GM21737 (cell line): Measurements from ENCODE around the gene KSR1.

ENCODE experiments used
- ATAC-seq: cut with Tn5 transposase; IDR thresholded peaks from one replicate; pipeline ENCODE4 v1.9.1; 2021; ENCODE audit warnings: mild to moderate bottlenecking, moderate library complexity; ENCODE audit not compliant: unreplicated experiment

The KSR1 gene

DNA sequence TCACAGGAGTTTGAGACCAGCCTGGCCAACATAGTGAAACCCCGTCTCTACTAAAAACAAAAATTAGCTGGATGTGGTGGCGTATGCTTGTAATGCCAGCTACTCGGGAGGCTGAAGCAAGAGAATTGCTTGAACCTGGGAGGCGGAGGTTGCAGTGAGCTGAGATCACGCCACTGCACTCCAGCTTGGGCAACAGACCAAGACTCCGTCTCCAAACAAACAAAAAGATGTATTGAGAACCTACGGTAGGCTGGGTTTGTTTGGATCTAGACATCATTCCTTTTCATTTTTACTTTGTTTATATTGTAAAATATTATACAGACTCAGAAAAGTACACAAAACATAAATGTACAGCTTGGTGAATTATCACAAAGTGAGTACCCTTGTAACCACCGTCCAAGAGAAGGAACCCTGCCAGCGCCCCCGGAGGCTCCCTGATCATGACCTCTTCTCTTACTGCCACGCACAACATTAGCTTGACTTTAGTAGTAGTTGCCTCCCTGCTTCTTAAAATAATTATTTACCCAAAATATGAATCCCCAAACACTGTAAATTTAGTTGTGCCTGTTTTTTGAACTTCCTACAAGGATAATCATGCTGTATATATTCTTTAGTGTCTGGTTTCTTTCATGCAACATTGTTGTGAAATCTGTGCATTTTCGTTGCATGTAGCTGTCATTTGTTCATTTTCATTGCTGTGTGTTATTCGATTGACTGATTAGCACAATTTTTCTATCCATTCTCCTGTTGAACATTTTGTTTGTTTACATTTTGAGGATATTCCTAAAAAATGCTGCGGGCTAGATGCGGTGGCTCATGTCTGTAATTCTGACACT, 56.5 kb downstream of the KSR1 start:
- ATAC-seq, result no peak

DNA sequence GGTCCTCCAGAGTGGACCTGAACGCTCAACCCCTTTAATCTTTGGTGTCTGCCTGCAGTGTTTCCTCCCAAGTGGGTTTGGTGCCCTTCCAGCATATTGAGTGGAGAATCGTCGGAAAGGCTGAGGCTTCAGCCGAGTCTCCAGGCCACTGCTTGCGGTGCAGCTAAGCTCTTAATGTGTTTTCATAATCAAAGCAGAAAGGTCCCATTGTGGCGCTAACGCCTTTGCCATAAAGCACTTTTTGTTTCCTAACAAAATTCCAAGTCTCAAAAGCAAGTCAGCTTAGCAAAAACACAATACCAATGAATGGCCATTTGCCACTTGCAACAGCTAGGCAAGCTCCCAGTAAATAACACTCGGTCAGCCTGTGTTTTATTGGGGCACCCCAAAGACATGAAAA, 57.6 kb downstream of the KSR1 start:
- no peak for ATAC-seq

DNA sequence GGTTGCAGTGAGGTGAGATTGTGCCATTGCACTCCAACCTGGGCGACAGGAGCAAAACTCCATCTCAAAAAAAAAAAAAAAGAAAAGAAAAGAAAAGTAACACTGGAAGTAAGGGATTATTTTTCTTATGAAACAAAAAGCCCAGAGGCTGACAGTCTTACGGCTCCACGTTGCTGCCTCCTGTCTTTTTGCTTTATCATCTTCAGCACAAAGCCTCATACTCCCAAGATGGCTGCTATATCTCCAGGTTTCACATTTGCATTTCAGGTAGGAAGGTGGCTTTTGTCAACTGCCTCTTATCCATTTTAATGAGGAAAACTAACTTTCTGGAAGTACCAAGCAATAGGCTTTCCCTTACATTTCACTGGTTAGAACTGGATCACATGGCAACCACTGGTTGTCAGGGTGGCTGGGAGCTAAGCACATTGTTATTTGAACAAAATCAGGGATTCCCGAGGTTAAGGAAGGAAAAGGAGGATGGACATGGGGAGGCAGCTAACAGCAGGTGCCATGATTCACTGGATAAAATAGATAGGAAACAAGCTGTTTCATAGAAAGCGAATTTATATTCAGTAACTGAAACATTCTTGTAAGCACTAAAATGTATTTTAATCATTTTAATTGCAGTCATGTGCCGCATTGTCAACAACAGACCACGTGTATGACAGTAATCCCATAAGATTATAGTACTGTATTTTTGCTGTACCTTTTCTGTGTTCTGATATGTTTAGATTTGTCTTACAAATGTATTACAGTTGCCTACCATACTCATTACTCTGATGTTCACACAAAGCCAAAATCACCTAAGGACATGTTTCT, 58.6 kb downstream of the KSR1 start:
- no peak for ATAC-seq

DNA sequence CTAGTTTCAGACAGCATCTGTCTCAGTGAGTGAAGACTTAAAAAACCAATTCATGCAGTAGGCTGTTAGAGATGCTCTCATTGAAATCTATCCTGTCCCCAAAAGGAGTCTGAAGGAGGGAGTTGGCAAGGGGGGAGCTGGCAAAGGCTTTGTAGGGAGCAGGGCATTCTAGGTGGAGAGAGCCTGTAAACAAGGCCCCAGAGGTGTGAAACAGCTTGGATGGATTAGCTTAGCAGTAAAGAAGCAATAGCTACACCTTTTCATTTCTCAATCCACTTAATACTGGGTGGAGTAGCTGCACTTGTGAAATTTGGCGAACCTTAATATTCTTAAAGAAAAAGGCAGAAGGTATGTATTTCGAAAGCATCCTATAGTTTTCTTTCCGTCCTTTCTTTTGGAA, 61.8 kb downstream of the KSR1 start:
- ATAC-seq, result no peak

DNA sequence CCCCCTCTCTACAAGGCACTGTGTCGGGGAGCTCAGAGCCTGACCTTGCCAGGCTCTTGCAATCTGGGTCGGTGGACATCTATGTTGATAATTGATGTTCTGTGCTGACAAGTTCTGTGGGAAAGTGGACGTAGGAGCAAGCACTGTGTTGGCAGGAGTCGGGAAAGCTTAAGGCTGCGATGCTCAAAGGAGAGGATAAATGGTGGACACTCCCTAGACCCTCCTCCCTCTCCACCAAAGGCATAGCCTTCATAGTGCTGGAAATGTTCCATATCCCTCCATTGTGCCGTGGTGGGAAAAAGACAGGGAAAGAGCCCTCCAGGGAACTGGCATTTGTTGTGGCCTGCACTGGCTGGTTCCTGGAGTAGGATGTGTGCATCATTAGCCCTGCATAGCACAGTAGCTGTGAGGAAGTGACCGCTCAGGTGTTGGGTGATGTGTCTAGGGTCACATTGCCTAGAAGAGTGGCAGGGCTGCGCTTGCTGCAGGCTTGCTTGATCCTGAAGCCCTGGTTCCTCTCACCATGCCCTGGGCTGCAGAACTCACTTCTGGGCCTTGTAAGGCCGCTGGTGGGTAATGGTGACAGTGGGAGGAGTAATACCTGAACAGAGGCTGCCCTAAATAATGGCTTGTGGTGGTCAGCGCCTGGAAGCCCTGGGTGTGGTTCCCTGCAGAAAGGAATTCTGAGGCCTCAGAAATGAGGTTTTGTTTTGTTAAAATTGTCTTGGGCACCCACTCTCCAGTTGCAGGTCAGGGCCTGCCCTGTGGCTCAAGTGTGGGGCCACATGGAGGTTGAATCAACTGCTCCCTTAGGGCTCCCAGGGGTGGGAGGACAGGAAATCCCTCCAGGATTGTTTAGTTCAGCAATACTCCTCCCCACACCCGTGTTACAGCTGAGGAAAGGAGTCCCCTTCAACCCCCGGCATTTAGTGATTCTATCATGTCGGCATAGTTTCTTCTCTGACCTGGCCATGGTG, 62.6 kb downstream of the KSR1 start:
- ATAC-seq, result no peak

DNA sequence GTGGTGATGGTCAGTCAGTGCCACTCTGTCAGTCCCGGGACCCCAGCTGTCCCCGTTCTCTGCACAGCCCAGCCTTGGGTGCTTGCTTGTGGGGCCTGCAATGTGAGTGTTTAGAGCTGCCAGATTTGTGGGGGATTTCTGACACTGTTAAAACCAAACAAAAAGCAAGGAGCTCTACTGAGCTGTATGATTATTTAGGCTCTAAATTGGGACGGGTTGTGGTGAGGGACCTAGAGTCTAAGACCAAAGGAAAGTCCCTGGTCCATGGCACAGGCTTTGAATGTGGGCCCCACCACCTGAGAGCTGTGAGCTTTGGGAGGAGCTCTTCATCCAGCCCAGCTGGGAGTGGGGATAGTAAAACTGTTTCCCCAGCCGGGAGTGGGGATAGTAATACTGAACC, 63.3 kb downstream of the KSR1 start:
- no peak for ATAC-seq

DNA sequence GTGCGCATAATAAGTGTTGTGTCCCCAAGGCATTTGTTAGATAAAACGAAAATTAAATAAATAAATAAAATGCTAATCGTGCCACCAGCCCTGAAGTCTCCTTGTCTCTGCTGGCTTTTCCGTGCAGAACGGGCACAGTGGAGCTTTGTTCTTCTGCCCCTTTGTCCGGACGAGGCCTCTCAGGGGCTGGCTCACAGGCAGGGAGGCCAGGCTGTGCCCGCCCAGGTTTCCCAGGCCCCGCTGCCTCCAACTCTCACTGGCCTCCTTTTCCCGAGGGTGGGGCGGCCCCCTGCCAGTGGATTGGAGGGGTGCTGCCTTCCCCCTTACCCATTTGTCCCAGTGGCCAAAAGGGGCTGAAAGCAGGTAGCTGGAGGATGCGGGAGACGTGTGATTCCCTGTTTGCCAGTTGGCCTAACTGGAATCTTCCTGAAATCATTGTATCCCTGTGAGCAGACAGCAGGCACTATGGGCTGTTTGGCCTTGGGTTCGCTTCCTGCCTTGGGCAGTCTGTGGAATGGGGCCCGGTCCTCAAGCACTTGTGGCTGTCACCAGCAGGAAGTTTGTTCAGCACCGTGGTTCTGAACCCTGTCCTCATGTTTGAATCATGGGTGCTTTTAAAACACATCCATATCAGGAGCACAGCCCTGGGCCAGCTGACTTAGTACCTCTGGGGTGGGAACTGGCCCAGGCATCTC, 64.4 kb downstream of the KSR1 start:
- ATAC-seq, result no peak

DNA sequence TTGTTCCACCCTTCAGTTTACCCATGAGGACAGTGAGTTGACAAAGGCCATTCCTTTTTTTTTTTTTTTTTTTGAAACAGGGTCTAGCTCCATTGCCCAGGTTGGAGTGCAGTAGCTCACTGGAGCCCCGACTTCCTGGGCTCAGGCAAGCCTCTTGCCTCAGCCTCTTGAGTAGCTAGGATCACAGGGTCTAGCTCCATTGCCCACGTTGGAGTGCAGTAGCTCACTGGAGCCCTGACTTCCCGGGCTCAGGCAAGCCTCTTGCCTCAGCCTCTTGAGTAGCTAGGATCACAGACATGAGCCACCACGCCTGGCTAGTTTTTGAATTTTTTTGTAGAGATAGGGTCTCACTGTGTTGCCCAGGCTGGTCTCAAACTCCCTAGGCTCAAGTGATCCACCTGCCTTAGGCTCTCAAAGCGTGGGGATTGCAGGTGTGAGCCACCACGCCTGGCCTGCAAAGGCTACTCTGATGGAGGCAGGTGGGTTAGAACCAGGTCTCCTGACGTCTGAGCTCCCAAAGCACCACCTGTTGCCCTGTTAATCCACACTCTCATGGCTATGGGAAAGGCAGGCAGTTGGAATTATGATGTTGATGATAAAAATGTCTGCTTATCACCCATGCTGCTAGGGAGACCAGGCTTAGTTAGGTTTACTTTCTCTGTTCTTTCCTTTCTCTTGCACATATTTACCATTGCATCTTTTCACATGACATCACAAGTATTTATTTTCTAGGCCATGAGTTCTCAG, 65.2 kb downstream of the KSR1 start:
- no peak for ATAC-seq

DNA sequence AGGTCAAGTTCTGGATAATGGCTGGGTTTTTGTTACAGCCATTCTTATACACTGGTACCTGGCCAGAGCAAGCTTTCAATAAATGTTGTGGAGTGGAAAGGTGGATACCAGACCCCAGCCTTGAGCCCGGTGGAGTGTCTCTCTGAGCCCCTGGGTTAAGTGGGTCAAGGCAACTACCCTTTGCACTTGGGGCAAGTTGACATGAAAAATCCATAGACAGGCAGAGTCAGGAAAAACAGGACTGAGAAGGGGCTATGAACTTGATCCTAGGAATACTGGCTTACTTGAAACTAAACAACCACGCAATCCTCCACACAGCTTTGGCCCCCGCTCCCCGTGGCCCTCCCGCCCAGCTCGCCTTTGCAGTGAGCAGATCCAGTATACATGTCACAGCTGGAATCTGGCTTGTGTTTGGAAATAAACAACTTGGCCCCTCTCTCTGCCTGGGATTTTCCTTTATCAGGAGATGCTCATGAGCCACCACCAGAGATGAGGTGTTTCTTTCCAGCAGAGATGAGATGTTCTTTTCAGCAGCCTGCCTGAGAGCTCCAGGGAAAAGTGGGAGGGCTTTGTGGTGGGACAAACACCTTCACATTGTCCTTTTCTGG, 65.9 kb downstream of the KSR1 start:
- no peak for ATAC-seq

DNA sequence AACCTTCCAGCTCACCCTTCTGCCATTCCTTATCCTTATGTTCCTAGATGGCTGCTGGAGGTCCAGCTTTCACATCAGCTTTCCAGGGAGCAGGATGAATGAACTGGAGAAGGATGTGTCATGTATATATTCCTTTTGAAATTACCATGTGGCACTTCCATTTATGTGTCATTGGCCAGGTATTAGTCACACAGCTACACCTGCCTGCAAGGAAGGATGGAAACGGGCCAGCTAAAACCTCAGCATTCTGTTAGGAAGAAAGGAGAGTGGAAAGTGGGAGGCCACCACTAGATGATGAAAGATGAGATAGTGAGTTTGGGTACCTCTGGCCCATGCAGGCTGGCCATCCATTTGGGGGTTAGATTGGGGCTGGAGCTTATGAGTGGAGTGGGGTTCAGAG, 67.5 kb downstream of the KSR1 start:
- no peak for ATAC-seq

DNA sequence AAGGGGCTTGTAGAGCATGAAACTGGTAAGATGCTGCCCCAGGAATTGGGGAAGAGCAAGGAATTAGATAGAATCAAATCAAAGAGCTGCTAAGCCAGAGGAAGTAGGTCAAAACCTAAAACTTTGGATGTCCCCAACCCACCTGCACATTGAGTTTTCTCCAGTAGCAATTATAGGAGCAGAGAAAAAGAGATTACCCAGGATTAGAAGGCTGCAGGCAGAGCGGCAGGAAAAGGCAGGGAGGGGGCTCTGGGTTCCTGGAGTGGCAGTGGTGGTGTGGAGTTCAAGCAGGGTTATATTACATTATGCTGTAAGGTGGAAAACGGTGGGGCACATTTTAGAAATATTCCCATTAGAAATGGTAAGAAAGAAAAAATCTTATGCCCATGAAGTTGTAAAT, 68.3 kb downstream of the KSR1 start:
- ATAC-seq, result no peak

DNA sequence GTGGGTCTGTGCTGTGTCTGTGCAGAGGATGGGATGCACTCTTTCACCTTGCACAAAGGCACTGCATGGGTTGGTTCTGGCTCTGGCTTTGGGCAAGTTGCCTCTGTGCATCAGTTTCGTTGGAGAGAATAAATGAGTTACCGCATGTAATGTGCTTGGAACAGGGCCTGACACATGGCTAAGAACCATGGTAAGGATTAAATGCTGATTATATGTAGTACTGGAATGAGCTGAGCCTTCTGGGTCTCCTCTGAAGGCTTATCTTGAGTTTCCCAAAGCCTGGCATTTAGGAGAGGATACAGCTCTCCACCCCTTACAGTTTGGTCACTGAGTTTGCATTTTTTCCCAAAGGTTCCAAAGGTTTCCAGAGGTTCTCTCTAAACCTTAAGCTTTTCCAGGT, 69.1 kb downstream of the KSR1 start:
- ATAC-seq, result no peak

DNA sequence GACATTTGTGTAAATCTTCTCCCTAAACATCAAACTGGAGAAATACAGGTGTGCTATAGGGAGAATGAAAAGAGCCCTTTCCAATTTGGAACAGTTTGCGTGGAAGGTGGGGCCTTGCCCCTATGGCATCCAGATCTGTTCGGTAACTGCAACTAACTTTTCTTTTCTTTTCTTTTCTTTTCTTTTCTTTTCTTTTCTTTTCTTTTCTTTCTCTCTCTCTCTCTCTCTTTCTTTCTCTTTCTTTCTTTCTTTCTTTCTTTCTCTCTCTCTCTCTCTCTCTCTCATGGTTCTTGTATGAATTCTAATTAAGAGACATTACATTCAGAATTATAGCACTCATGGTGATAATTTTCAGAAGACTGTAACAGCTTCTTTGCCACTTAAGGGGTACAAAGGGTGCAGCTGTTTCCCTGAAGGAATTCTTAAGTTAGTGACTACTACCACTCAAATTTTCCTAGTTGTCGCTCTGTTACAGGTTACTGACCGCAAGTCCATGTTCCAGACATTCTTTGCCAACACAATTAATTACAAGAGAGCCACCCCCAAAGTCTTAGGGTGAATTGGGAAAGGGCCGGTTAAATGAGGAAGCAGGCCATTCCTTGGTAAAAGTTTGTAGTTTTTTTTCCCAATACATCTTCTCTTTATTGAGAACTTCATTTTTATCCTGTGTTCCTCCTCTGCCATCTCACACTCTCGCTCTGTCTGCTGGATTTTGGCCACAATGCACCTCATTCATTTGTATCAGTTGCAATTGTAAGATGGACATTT, 69.8 kb downstream of the KSR1 start:
- ATAC-seq, result no peak

DNA sequence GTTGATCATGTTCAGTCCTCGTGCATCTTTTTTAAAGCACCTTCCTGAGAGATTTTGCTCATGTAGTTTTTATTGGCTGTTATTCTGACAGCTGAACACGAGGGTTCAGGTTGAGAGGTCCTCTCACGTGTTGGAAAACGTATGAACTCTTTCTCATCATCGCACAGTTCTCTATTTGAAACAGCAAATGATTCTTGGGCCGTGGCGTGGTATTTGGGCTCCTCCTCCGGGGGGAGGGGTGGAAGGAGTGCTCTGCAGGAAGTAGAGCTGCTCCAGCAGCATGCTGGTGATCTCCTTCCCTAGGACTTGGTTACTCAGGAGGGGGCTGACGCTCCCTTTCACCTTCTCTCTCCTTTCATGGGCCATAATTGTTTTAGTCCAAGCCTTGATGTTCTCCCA, 70.4 kb downstream of the KSR1 start:
- ATAC-seq, result peak; percentile 55

DNA sequence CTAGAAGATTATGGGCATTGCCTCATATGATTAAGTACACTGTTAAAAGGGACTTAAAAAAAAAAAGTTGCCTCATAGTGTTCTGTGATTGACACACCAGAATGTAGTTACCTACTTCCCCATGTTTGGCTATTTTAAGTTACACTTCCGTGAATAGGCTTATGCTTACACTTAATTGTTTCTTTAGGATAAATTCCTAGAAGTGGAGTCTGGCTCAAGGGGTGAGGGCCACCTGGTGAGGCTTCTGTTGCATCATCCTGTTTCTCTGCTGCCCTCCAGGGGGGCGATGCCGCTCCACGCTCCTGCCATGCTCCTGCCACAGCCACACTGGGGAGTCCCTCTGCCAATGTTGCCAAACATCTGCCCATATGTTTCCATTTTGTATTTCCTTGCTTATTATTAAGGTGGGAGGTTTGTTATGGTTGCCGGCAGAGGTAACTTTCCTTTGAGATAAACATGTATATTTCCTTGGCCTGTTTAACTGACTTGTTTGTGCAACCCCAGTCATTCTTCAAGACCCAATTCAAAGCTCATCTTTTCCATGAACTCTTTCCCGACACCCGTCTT, 73.1 kb downstream of the KSR1 start:
- no peak for ATAC-seq

DNA sequence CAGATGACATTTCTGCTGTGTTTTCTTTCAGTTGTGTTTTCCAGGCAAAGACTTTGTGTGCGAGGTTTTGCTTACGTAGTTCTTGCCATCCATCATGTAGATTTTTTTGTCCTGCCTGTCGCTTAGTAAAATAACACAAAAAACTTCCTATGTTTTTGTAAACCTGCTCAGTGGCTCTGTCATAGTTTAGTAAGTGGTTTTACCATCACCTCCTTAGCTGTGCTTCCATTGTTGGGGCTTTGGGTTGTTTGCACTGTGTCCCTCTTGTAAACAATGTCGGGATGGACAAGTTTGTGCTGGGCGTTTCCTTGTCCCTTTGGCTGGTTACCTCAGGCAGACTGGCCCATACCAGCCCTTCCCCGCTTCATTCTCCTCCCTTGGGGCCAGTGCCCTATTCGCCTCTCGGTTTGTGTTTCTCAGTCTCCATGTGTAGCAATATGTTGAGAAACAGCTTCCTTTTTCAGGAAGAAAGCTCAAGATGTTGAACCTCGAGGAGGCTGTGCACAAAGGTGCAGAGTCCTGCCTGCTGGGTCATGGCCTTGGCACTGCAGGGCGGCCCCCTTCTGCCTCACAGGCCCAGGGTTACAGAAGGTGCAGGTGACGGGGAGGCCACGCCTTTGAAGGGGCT, 74.6 kb downstream of the KSR1 start:
- ATAC-seq, result no peak

DNA sequence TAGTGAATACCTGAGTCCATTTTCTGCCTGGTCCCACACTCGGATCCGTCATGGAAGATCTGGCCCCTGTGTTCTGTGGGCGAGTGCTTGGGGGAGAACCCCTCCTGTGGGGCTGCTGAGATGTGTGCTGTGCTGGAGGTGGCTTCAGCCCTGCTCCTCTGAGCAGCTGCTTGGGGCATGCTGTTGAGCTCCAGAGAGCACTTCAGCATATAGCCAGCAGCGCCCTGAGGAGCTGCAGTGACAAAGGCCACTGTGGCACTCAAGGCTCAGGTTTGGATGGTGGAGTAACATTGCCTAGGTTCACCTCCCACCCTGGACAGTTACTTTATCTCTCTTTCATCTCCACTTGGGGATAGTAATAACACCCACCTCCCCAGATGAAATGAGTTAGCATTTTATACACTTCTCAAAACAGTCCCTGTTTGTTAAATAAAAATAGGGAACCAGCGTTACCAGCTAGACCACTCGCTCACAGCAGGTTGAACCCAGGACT, 75.3 kb downstream of the KSR1 start:
- ATAC-seq, result no peak
